GM12878 (cell line): ENCODE data around the gene ZMYND15. TPM values are rescaled to one million over a fixed set of nuclear protein-coding genes. Genes with fewer than 3 reads are reported as not detected.
"Not testable (repeated sequence)": the region's sequence is repeated elsewhere in the genome, so short reads cannot be mapped to it uniquely, and the experiment has no call there.

Source experiments
- ATAC-seq: fragments of 200-7000 bp; cut with Tn5 transposase; 3 replicates; pipeline ENCODE4 v1.9.1; 2020; ENCODE audit warnings: mild to moderate bottlenecking, moderate library complexity
- BruUV-seq: library from RNA; stranded (reverse); fragments of 400-500 nt; replicated peaks from 2 replicates; lab custom pipeline; 2021; lab: Mats Ljungman, UMichigan
- CTCF ChIA-PET: fragments of 300-600 bp; sonication (Branson Sonifier 250); formaldehyde crosslinking; extraction: SDS; loops from one replicate; lab custom pipeline; 2021; ENCODE audit warnings: inconsistent platforms; lab: Yijun Ruan, JAX
- POLR2A ChIA-PET: fragments of 350-600 bp; formaldehyde crosslinking; extraction: SDS; loops from one replicate; lab custom pipeline; 2021; ENCODE audit warnings: inconsistent platforms; lab: Charles Lee
- RAD21 ChIA-PET: fragments of 300-600 bp; sonication (Branson Sonifier 250); formaldehyde crosslinking; loops from one replicate; lab custom pipeline; 2023; ENCODE audit warnings: antibody characterized with exemption; ENCODE audit not compliant: unreplicated experiment; lab: Charles Lee
- SMC1A ChIA-PET: fragments of 300-600 bp; sonication (Branson Sonifier 250); formaldehyde crosslinking; loops from one replicate; lab custom pipeline; 2023; ENCODE audit not compliant: unreplicated experiment, uncharacterized antibody; lab: Charles Lee
- DNase-seq: peaks from one replicate; pipeline ENCODE4 v3.0.0-alpha.2; 2011; ENCODE audit warnings: low read depth, low spot score
- FAIRE-seq: peaks from 3 replicates; lab custom pipeline; 2011; peaks lifted over from hg19 to GRCh38; lab: Jason Lieb, UNC
- H2AFZ ChIP-seq: 2 replicates; pipeline ENCODE4 v1.6.0; 2011; ENCODE audit warnings: low read depth, low read length, control low read depth; ENCODE audit not compliant: control insufficient read depth
- H3K27ac ChIP-seq: 2 replicates; pipeline ENCODE4 v1.5.1; 2011; ENCODE audit warnings: control low read depth; ENCODE audit not compliant: control insufficient read depth, insufficient read depth
- H3K27me3 ChIP-seq, 2 experiments: replicated peaks in 1 of 2; 2 replicates each; pipeline versions ENCODE4 v1.6.0 to v1.6.1; 2011; ENCODE audit warnings: low read length in 1 of 2; ENCODE audit not compliant: control insufficient read depth in 2 of 2, insufficient read depth in 2 of 2
- H3K36me3 ChIP-seq, 2 experiments: 2 replicates each; pipeline ENCODE4 v1.5.1; 2011; ENCODE audit warnings: low read length in 1 of 2; ENCODE audit not compliant: control insufficient read depth in 2 of 2, insufficient read depth in 2 of 2
- H3K4me1 ChIP-seq: 2 replicates; pipeline ENCODE4 v1.6.1; 2011; ENCODE audit warnings: mild to moderate bottlenecking, low read length, moderate library complexity, mixed read lengths; ENCODE audit not compliant: control insufficient read depth, insufficient read depth
- H3K4me2 ChIP-seq: 2 replicates; pipeline ENCODE4 v1.6.0; 2011; ENCODE audit warnings: control low read depth; ENCODE audit not compliant: control insufficient read depth, insufficient read depth
- H3K4me3 ChIP-seq: fragments of 200-600 bp; sonication (generic); 2 replicates; pipeline ENCODE4 v1.5.1; 2016
- H3K79me2 ChIP-seq: 2 replicates; pipeline ENCODE4 v1.6.0; 2011; ENCODE audit warnings: low read length; ENCODE audit not compliant: control insufficient read depth, insufficient read depth
- H3K9ac ChIP-seq: 2 replicates; pipeline ENCODE4 v1.8.0; 2011; ENCODE audit warnings: low read length, control low read depth, mixed read lengths; ENCODE audit not compliant: control insufficient read depth, insufficient read depth
- H3K9me3 ChIP-seq: replicated peaks from 3 replicates; pipeline ENCODE4 v1.5.1; 2011; ENCODE audit warnings: mild to moderate bottlenecking, low read length; ENCODE audit not compliant: control insufficient read depth, insufficient read depth
- H4K20me1 ChIP-seq: 2 replicates; pipeline ENCODE4 v1.6.0; 2011; ENCODE audit not compliant: control insufficient read depth, insufficient read depth
- CHD4 ChIP-seq: fragments of 200-600 bp; sonication (generic); IDR thresholded peaks from 2 replicates; pipeline ENCODE4 v1.6.1; 2016; ENCODE audit warnings: mild to moderate bottlenecking
- GATAD2B ChIP-seq: fragments of 450-650 bp; conservative IDR thresholded peaks from 2 replicates; pipeline ENCODE4 v1.6.1; 2017; ENCODE audit warnings: low read depth, mild to moderate bottlenecking, moderate library complexity
- NFYB ChIP-seq: IDR thresholded peaks from 2 replicates; pipeline ENCODE4 v1.6.1; 2011; ENCODE audit warnings: low read depth, mild to moderate bottlenecking, low read length, improper control_type of control experiment, moderate library complexity; ENCODE audit not compliant: insufficient read depth
- WGBS: methylation state at CpG from one replicate; pipeline ENCODE4 v1.1.6; 2016; ENCODE audit warnings: low lambda C conversion rate; ENCODE audit not compliant: insufficient replicate concordance, insufficient coverage; ENCODE audit errors: missing lambda C conversion rate; 5-methylcytosine and 5-hydroxymethylcytosine counted together
- in situ Hi-C: fragments of 300-500 bp; cut with MboI; formaldehyde crosslinking; loops from 9 replicates; pipeline ENCODE4 v1.14.3; 2018; ENCODE audit warnings: mixed read lengths
- intact Hi-C: fragments of 100-400 bp; cut with micrococcal nuclease; formaldehyde crosslinking; loops from one replicate; pipeline ENCODE4 v1.14.2; 2022; ENCODE audit not compliant: unreplicated experiment
- polyA plus RNA-seq, 11 experiments: library from polyadenylated mRNA; depleted of rRNA in 4 of 11; unstranded in 6 of 11; stranded (reverse) in 5 of 11; fragments of >200 nt; fragmentation: Nextera tagmentation in 4 of 11; fragmentation: Illumina TruSeq in 1 of 11; extraction: Ambion mirVana in 4 of 11; extraction: Trizol in 1 of 11; gene quantifications; 1 replicate in 1 of 11; 2 replicates in 10 of 11; pipeline versions ENCODE4 v1.2.1 to v1.2.3, GENCODE V29; 2011 to 2016; ENCODE audit warnings: inconsistent platforms in 2 of 11, missing spikeins in 2 of 11, low read depth in 1 of 11
- total RNA-seq, 4 experiments: library from RNA; depleted of rRNA in 3 of 4; stranded (reverse); fragments of >200 nt in 3 of 4; fragmentation: Illumina TruSeq in 1 of 4; extraction: Trizol in 1 of 4; gene quantifications; 2 replicates each; pipeline versions ENCODE4 v1.2.1 to v1.2.3, GENCODE V29; 2013 to 2021

The ZMYND15 gene
- total and polyA plus RNA-seq, 10 of the 15 experiments (the other 5 are each of a cell fraction or from before 2014, with no cell fraction given): 0.03 to 0.17 (median 0.06) TPM; not detected in 4

DNA sequence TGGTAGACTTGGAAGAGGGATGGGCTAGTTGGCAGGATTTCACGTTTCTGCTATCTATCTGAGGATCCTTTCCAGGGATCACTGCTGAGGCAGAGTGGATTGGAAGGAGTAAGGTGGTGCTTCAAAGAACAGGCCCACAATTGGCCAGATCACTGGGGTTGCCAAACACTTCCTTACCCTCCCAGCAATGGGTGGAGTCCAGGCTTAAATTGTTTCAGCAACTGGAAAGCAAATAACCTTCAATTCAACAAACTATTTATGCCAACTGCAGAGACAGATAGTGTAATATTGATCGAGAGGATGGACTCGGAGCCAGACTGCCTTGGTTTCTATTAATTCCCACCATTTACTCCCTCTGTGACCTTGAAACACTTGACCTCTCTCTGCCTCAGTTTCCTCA, 27.1 kb upstream of the ZMYND15 start:
- H3K27me3 ChIP-seq: no peaks in the 10 kb centered on the region

DNA sequence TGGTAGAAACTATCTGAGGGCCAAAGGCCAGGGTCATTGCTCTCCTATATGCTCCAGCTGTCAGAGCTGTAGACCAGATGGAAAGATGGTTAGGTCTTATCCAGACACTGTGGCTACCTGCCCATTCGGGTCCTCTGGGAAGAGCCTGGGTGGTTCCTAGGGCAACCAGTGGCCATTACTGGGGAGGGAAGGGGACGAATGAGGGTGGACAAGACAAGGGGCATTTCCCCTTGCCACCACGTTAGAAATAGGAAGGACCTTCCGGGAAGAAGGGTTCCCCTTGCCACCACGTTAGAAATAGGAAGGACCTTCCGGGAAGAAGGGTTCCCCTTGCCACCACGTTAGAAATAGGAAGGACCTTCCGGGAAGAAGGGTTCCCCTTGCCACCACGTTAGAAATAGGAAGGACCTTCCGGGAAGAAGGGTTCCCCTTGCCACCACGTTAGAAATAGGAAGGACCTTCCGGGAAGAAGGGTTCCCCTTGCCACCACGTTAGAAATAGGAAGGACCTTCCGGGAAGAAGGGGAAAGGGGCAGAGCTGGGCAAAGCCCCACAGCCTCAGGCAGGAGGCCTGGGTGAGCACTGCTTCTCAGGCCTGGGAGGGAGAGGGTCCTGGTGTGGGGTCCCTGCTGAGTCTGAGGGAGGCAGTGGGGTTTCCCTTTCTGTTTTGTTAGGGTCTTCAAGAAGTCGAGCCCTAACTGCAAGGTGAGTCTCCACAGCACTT, 25.1 kb upstream of the ZMYND15 start:
- peak overlapping the region; percentile 71 for H3K4me2 ChIP-seq
- H2AFZ ChIP-seq: peak overlapping the region; percentile 37; the same call in 1 of the 2 replicates
- FAIRE-seq: not testable (repeated sequence)

More for the DNA sequence above, 27.1 kb upstream of the ZMYND15 start:
- ATAC-seq (no peak), DNase-seq (no peak), FAIRE-seq (no peak)
- H3K79me2 ChIP-seq: peaks cover 19% of the 10 kb centered on the region
- H3K9me3 ChIP-seq: no peaks in the 10 kb centered on the region; the same call in 2 of the 3 replicates
- in situ Hi-C loops (loop anchor here (5.0 kb wide), 1 partner anchor 170 kb away; no protein-coding TSS in a partner anchor), intact Hi-C loops (loop anchor here (5.0 kb wide), 1 partner anchor 75 kb away; the partner anchor contains the start of genes GLTPD2 and VMO1)
- peaks cover 28% of the 10 kb centered on the region for H3K4me1 ChIP-seq
- RAD21 ChIA-PET: interaction anchor here (1.1 kb wide), 1 partner anchor 20 kb away, joined by 3 read pairs; no protein-coding TSS in a partner anchor
- peaks cover 4 to 5% of the 10 kb centered on the region in 2 experiments; a peak in 3 of 4 replicates for H3K36me3 ChIP-seq
- H2AFZ ChIP-seq: no peak overlapping the region
- no peak overlapping the region for H3K4me3 ChIP-seq
- no peak overlapping the region for H3K9ac ChIP-seq
- TSS peak; percentile 52 for BruUV-seq
- SMC1A ChIA-PET: interaction anchor here (1.3 to 2.1 kb wide), 2 partner anchors 10 to 15 kb away, joined by 4 to 7 read pairs; no protein-coding TSS in a partner anchor
- no peaks in the 10 kb centered on the region for H4K20me1 ChIP-seq
- CTCF ChIA-PET: interaction anchor here (1.8 kb wide), 1 partner anchor 191 kb away, joined by 5 read pairs; the partner anchor contains the start of gene CHRNE
- no peak overlapping the region for H3K27ac ChIP-seq
- WGBS: 97% methylated on average over 3 of the region's 3 CpGs
- POLR2A ChIA-PET: interaction anchor here (0.9 to 3.9 kb wide), 4 partner anchors 10 to 108 kb away, joined by 3 to 23 read pairs (median 6); partner anchors contain the start of genes MED11 and PELP1
- H3K4me2 ChIP-seq: no peak overlapping the region
- TF ChIP-seq CHD4 (no peak), NFYB (0 out of 2 replicates have a peak, but pooled peaks have one; percentile 9), GATAD2B (no peak)

More for the DNA sequence above, 25.1 kb upstream of the ZMYND15 start:
- H3K9ac ChIP-seq: peak overlapping the region; percentile 40; the same call in 1 of the 2 replicates
- ATAC-seq, H3K27me3 ChIP-seq, DNase-seq, H4K20me1 ChIP-seq, H3K4me3 ChIP-seq, H3K9me3 ChIP-seq, BruUV-seq, H3K36me3 ChIP-seq: not testable (repeated sequence)
- ChIA-PET CTCF (interaction anchor here (0.6 to 1.2 kb wide), 5 partner anchors 7 to 110 kb away, joined by 3 to 4 read pairs (median 3); no protein-coding TSS in a partner anchor), POLR2A (interaction anchor here (1.0 kb wide), 1 partner anchor 162 kb away, joined by 3 read pairs; no protein-coding TSS in a partner anchor), SMC1A (interaction anchor here (0.9 to 2.1 kb wide), 3 partner anchors 8 to 22 kb away, joined by 3 to 7 read pairs (median 3); no protein-coding TSS in a partner anchor), RAD21 (interaction anchor here (1.3 kb wide), 1 partner anchor 11 kb away, joined by 4 read pairs; no protein-coding TSS in a partner anchor)
- peaks cover 19% of the 10 kb centered on the region for H3K79me2 ChIP-seq
- WGBS: 51% methylated on average over 7 of the region's 15 CpGs
- in situ Hi-C loops: loop anchor here (5.0 kb wide), 1 partner anchor 168 kb away; no protein-coding TSS in a partner anchor
- peaks cover 28% of the 10 kb centered on the region for H3K4me1 ChIP-seq
- intact Hi-C loops: loop anchor here (5.0 kb wide), 1 partner anchor 73 kb away; the partner anchor contains the start of genes GLTPD2 and VMO1
- peak overlapping the region; percentile 56; the same call in 1 of the 2 replicates for H3K27ac ChIP-seq
